Keratinocyte (primary cell): ENCODE results near the gene GSTM1.

Experiments
- CTCF ChIP-seq, 3 experiments: IDR thresholded peaks in 1 of 3; conservative IDR thresholded peaks in 1 of 3; optimal IDR thresholded peaks in 1 of 3; 2 replicates in 2 of 3; 3 replicates in 1 of 3; pipeline versions ENCODE3 to v1.5.1; 2011; ENCODE audit warnings: low read length in 3 of 3, mild to moderate bottlenecking in 3 of 3, moderate library complexity in 2 of 3, control low read depth in 1 of 3, inconsistent platforms in 1 of 3; ENCODE audit not compliant: insufficient read depth in 2 of 3; ENCODE audit errors: extremely low read depth in 1 of 3
- EZH2 ChIP-seq: IDR thresholded peaks from one replicate; pipeline ENCODE4 v1.6.1; 2012; ENCODE audit warnings: inconsistent platforms, mild to moderate bottlenecking, low read length, moderate library complexity

- no peak for TF ChIP-seq CTCF (optimal IDR thresholded peaks at IDR 0.05 in 1 of 3, IDR thresholded peaks at IDR 0.05 in 1 of 3, conservative IDR thresholded peaks at IDR 0.05 in 1 of 3; ENCODE audit: extremely low read depth in 1 of 3, insufficient read depth in 2 of 3, low read length in 3 of 3)
- no peak for TF ChIP-seq EZH2
These were observed 30.2 kb upstream of the GSTM1 start for GRCh38 chr1:109657395-109657794.
